Stimulated activated effector memory CD8-positive, alpha-beta T cell treated with anti-CD3 and anti-CD28 coated beads, Interleukin-12 subunit alpha, Interleukin-12 subunit beta, amount 100 ng/mL, for 72 hours (primary cell): ENCODE results near the gene SEBOX.

Experiments used
- ATAC-seq: fragments of 150-1000 bp; cut with Tn5 transposase; 2 replicates; pipeline ENCODE4 v1.10.0; 2021
- DNase-seq, 2 donors: peaks; one replicate each; pipeline ENCODE4 v3.0.0; 2021 to 2022; ENCODE audit warnings: low spot score in 2 of 2
- H3K27ac Mint-ChIP-seq: one replicate; pipeline ENCODE4 v1.8.0; 2022; ENCODE audit warnings: mild to moderate bottlenecking, mixed read lengths
- H3K36me3 Mint-ChIP-seq: one replicate; pipeline ENCODE4 v1.8.0; 2022; ENCODE audit warnings: mild to moderate bottlenecking, mixed read lengths
- H3K4me1 Mint-ChIP-seq: one replicate; pipeline ENCODE4 v1.8.0; 2022; ENCODE audit warnings: mixed read lengths
- H3K4me3 Mint-ChIP-seq: one replicate; pipeline ENCODE4 v1.8.0; 2022; ENCODE audit warnings: mild to moderate bottlenecking, mixed read lengths
- H3K9me3 Mint-ChIP-seq: one replicate; pipeline ENCODE4 v1.8.0; 2022; ENCODE audit warnings: mixed read lengths

Gene SEBOX

GRCh38 chr17:28328325-28328724 is 36.7 kb downstream of the SEBOX start:
- no peak for DNase-seq
- no peak overlapping the region for H3K4me3 Mint-ChIP-seq
- H3K36me3 Mint-ChIP-seq, result peaks cover 62% of the 10 kb centered on the region
- no peaks in the 10 kb centered on the region for H3K9me3 Mint-ChIP-seq
- H3K27ac Mint-ChIP-seq, result no peak overlapping the region
- peaks cover 28% of the 10 kb centered on the region for H3K4me1 Mint-ChIP-seq
- ATAC-seq, result no peak

DNA sequence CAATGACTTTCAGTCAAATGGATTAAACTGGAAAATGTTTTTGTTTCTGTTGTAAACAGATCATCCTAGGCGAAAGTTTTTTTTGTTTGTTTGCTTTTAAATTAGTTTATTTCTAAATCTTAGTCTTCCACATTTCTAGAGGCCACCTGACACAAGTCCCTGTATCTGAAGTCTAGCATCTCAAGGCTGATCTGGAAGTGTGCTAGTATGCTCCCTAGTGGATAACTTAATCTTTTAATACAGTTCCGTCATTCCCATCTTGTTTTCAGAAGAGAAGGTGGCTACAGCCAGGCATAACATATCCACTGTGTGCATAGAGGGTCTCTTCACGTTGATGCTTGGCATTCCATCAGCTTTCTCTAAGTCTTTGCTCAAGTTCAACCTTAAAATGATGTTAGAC is 37.3 kb downstream of the SEBOX start:
- H3K4me1 Mint-ChIP-seq, result peaks cover 28% of the 10 kb centered on the region
- no peaks in the 10 kb centered on the region for H3K9me3 Mint-ChIP-seq
- ATAC-seq (no peak), DNase-seq (no peak)
- H3K36me3 Mint-ChIP-seq, result peaks cover 62% of the 10 kb centered on the region
- peak overlapping the region; percentile 52 for H3K27ac Mint-ChIP-seq
- H3K4me3 Mint-ChIP-seq, result no peak overlapping the region

- DNase-seq, result peak in 1 of 2 donors; percentile 74
- Mint-ChIP-seq H3K4me3 (no peak overlapping the region), H3K9me3 (no peaks in the 10 kb centered on the region), H3K27ac (peak overlapping the region; percentile 52), H3K4me1 (peaks cover 25% of the 10 kb centered on the region), H3K36me3 (peaks cover 62% of the 10 kb centered on the region)
- peak; percentile 100 for ATAC-seq
Measured at GRCh38 chr17:28327031-28327607, 37.9 kb downstream of the SEBOX start.

DNA sequence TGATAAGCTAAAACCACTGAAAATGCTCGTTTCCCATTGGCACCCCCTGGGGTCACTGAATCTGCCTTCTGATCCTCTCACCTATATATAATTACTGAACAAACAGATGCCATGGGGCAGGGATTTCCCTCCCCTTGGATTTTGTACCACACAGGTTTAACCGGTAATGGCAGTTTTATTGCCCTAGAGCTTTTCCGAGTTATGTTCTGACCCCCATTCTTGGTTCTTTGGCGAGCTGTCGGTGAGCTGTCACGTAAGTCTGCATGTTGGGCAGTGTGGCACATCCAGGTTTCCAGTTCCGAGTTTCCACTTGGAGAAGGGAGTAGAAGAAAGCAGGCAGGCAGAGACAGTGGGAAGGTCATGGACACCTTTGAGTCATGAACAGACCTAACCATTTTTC is 38.9 kb downstream of the SEBOX start:
- DNase-seq (no peak), ATAC-seq (no peak)
- H3K4me3 Mint-ChIP-seq, result no peak overlapping the region
- H3K9me3 Mint-ChIP-seq, result no peaks in the 10 kb centered on the region
- peaks cover 54% of the 10 kb centered on the region for H3K36me3 Mint-ChIP-seq
- H3K27ac Mint-ChIP-seq, result no peak overlapping the region
- H3K4me1 Mint-ChIP-seq, result peaks cover 31% of the 10 kb centered on the region

DNA sequence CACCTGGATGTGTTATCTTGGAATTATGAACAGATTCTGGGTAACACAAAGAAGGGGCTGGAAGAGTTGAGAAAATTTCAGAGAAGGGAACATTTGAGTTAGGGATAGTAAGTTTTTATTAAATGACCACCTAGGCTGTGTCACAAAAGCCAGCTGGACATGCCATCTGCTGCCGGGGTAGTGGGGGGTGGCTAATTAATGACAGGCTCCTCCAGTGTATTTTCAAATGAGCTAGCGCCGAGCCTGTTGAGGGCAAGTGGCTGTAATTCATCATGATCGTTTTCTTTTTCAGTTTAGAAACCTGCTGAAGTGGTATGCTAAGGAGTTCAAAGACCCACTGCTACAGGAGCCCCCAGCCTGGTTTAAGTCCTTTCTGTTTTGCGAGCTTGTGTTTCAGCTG is 39.8 kb downstream of the SEBOX start:
- Mint-ChIP-seq H3K27ac (no peak overlapping the region), H3K4me1 (peaks cover 40% of the 10 kb centered on the region), H3K36me3 (peaks cover 51% of the 10 kb centered on the region), H3K4me3 (no peak overlapping the region), H3K9me3 (no peaks in the 10 kb centered on the region)
- no peak for DNase-seq
- ATAC-seq, result no peak

GRCh38 chr17:28324781-28325180 is 40.2 kb downstream of the SEBOX start:
- H3K27ac Mint-ChIP-seq, result no peak overlapping the region
- no peaks in the 10 kb centered on the region for H3K9me3 Mint-ChIP-seq
- H3K36me3 Mint-ChIP-seq, result peaks cover 51% of the 10 kb centered on the region
- peaks cover 44% of the 10 kb centered on the region for H3K4me1 Mint-ChIP-seq
- DNase-seq (no peak), ATAC-seq (no peak)
- H3K4me3 Mint-ChIP-seq, result no peak overlapping the region

- Mint-ChIP-seq H3K9me3 (no peaks in the 10 kb centered on the region), H3K4me1 (peaks cover 46% of the 10 kb centered on the region), H3K4me3 (no peak overlapping the region), H3K36me3 (peaks cover 47% of the 10 kb centered on the region), H3K27ac (no peak overlapping the region)
- DNase-seq (no peak), ATAC-seq (no peak)
Measured at GRCh38 chr17:28324267-28324745, 40.7 kb downstream of the SEBOX start.

- H3K4me3 Mint-ChIP-seq, result peak overlapping the region; percentile 91
- H3K36me3 Mint-ChIP-seq, result peaks cover 8% of the 10 kb centered on the region
- ATAC-seq (no peak), DNase-seq (no peak)
- H3K4me1 Mint-ChIP-seq, result peaks cover 43% of the 10 kb centered on the region
- H3K9me3 Mint-ChIP-seq, result no peaks in the 10 kb centered on the region
- H3K27ac Mint-ChIP-seq, result peak overlapping the region; percentile 90
Measured at GRCh38 chr17:28320215-28321061, 44.6 kb downstream of the SEBOX start.

GRCh38 chr17:28319598-28319935 is 45.4 kb downstream of the SEBOX start:
- no peak for DNase-seq
- Mint-ChIP-seq H3K4me1 (peaks cover 43% of the 10 kb centered on the region), H3K9me3 (no peaks in the 10 kb centered on the region), H3K27ac (peak overlapping the region; percentile 90), H3K36me3 (peaks cover 8% of the 10 kb centered on the region), H3K4me3 (peak overlapping the region; percentile 91)
- no peak for ATAC-seq

- ATAC-seq, result peak; percentile 99
- H3K27ac Mint-ChIP-seq, result peak within 1 kb of the TSS; percentile 90
- no peaks in the 10 kb centered on the region for H3K9me3 Mint-ChIP-seq
- peaks cover 8% of the 10 kb centered on the region for H3K36me3 Mint-ChIP-seq
- peaks cover 43% of the 10 kb centered on the region for H3K4me1 Mint-ChIP-seq
- H3K4me3 Mint-ChIP-seq, result peak within 1 kb of the TSS; percentile 91
- DNase-seq, result peak; percentile 90 to 95
Measured at GRCh38 chr17:28318759-28319597, 46.0 kb downstream of the SEBOX start, which contains the start of gene TMEM97. Gene TMEM97 (plus strand): TSS chr17:28319200. CDS start chr17:28319240, 40 bp downstream.

DNA sequence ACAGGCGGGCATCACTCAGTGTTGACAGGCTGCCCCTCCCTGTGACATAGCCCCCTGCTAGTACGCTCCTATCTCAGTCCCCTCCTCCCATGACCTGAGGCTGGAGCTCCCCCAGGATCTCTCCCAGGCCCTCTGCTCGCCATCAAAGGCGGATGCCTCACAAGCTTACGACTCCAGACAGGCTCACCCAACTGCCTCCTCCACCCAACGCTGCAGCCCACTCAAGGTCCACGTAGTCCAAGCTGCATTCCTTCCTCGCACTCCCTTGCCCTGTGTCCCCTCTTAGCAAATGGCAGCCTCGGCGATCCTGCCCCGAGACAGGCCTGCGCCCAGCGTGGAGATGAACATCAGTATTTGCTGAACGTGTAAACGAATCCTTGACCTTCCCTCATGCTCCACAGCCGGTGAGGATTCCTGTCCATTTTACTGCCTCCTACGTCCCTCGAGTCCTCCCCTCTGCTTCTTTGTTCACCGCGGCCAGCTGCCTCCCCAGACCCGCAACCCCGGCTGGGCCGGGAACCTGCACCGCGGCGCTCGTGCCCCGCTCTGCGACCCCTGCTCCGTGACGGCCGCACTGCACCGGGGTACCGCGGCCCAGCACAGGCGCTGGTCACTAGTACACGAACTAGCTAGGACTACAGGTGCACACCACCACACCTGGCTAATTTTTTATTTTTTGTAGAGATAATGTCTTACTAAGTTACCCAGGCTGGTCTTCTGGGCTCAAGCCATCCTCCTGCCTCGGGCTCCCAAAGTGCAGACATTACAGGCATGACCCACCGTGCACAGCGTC is 46.8 kb downstream of the SEBOX start:
- DNase-seq (no peak), ATAC-seq (peak; percentile 35)
- H3K4me1 Mint-ChIP-seq, result peaks cover 43% of the 10 kb centered on the region
- H3K27ac Mint-ChIP-seq, result peak overlapping the region; percentile 90
- H3K4me3 Mint-ChIP-seq, result peak overlapping the region; percentile 91
- no peaks in the 10 kb centered on the region for H3K9me3 Mint-ChIP-seq
- peaks cover 8% of the 10 kb centered on the region for H3K36me3 Mint-ChIP-seq

GRCh38 chr17:28317099-28317965 is 47.7 kb downstream of the SEBOX start:
- ATAC-seq (no peak), DNase-seq (no peak)
- H3K27ac Mint-ChIP-seq, result no peak overlapping the region
- H3K9me3 Mint-ChIP-seq, result no peaks in the 10 kb centered on the region
- peak overlapping the region; percentile 91 for H3K4me3 Mint-ChIP-seq
- H3K4me1 Mint-ChIP-seq, result peaks cover 43% of the 10 kb centered on the region
- peaks cover 8% of the 10 kb centered on the region for H3K36me3 Mint-ChIP-seq

- peaks cover 34% of the 10 kb centered on the region for H3K4me1 Mint-ChIP-seq
- H3K36me3 Mint-ChIP-seq, result peaks cover 8% of the 10 kb centered on the region
- H3K27ac Mint-ChIP-seq, result no peak overlapping the region
- ATAC-seq (no peak), DNase-seq (no peak)
- H3K9me3 Mint-ChIP-seq, result no peaks in the 10 kb centered on the region
- H3K4me3 Mint-ChIP-seq, result no peak overlapping the region
Measured at GRCh38 chr17:28315846-28316705, 48.9 kb downstream of the SEBOX start.
